ENCODE measurements around the gene FAT1.

Gene FAT1

DNA sequence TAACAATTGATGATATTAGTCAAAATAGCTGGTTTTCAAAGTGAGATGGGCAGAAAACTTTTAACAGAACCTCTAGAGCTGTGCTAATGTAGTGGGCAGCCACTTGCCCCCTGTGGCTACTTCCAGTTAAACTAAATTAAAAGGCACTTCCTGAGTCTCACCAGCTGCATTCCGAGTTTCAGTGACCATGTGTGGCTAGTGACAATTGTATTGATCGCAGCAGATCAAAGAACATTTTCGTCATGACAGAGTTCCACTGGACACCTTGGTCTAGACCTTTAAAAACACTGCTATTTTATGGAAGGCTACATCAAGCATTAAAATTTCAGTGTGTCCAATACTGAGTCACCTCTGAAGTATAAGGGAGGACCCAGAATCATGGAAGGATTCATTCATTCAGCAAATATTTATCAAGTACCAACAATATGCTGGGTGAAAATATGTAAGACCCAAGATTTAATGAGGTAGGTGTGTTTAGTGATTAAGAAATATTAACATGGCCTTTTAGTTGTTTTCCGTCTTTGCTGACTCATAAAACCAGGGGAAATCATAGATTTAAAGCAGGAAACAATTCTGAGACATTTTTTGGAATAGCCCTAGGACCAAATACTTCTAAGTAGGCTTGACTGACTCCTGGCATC is 5.1 kb upstream of the FAT1 start:
- no peaks in the 10 kb centered on the region for H3K9me3 ChIP-seq
- DNase-seq = no peak
- TF ChIP-seq, protein P1, sequence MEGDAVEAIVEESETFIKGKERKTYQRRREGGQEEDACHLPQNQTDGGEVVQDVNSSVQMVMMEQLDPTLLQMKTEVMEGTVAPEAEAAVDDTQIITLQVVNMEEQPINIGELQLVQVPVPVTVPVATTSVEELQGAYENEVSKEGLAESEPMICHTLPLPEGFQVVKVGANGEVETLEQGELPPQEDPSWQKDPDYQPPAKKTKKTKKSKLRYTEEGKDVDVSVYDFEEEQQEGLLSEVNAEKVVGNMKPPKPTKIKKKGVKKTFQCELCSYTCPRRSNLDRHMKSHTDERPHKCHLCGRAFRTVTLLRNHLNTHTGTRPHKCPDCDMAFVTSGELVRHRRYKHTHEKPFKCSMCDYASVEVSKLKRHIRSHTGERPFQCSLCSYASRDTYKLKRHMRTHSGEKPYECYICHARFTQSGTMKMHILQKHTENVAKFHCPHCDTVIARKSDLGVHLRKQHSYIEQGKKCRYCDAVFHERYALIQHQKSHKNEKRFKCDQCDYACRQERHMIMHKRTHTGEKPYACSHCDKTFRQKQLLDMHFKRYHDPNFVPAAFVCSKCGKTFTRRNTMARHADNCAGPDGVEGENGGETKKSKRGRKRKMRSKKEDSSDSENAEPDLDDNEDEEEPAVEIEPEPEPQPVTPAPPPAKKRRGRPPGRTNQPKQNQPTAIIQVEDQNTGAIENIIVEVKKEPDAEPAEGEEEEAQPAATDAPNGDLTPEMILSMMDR (IDR thresholded peaks at IDR 0.05; ENCODE audit: low read depth, low read length) = no peak
- H3K4me3 ChIP-seq (ENCODE audit: low read depth, low read length) = no peak overlapping the region
- H3K4me1 ChIP-seq = no peaks in the 10 kb centered on the region
- no peaks in the 10 kb centered on the region for H3K36me3 ChIP-seq
- peaks cover 56% of the 10 kb centered on the region for H3K27me3 ChIP-seq

- Histone ChIP-seq H3K4me1 (no peaks in the 10 kb centered on the region), H3K9me3 (no peaks in the 10 kb centered on the region), H3K4me3 (ENCODE audit: low read depth, low read length) (no peak overlapping the region), H3K27me3 (peaks cover 63% of the 10 kb centered on the region), H3K36me3 (no peaks in the 10 kb centered on the region)
- DNase-seq = no peak
- TF ChIP-seq, protein P1 (IDR thresholded peaks at IDR 0.05; ENCODE audit: low read depth, low read length) = no peak
These were observed 4.4 kb upstream of the FAT1 start for GRCh38 chr4:186727977-186728519.

GRCh38 chr4:186727169-186727976 is 3.7 kb upstream of the FAT1 start:
- H3K4me1 ChIP-seq = no peaks in the 10 kb centered on the region
- DNase-seq = no peak
- H3K4me3 ChIP-seq (ENCODE audit: low read depth, low read length) = peak overlapping the region; percentile 55
- H3K27me3 ChIP-seq = peaks cover 69% of the 10 kb centered on the region
- TF ChIP-seq, protein P1 (IDR thresholded peaks at IDR 0.05; ENCODE audit: low read depth, low read length) = no peak
- H3K9me3 ChIP-seq = no peaks in the 10 kb centered on the region
- H3K36me3 ChIP-seq = no peaks in the 10 kb centered on the region

- TF ChIP-seq, protein P1 (IDR thresholded peaks at IDR 0.05; ENCODE audit: low read depth, low read length) = no peak
- H3K9me3 ChIP-seq = no peaks in the 10 kb centered on the region
- H3K36me3 ChIP-seq = no peaks in the 10 kb centered on the region
- H3K4me1 ChIP-seq = no peaks in the 10 kb centered on the region
- peaks cover 77% of the 10 kb centered on the region for H3K27me3 ChIP-seq
- H3K4me3 ChIP-seq (ENCODE audit: low read depth, low read length) = peak overlapping the region; percentile 55
- peak; percentile 48 for DNase-seq
These were observed 2.9 kb upstream of the FAT1 start for GRCh38 chr4:186726426-186727168.

DNA sequence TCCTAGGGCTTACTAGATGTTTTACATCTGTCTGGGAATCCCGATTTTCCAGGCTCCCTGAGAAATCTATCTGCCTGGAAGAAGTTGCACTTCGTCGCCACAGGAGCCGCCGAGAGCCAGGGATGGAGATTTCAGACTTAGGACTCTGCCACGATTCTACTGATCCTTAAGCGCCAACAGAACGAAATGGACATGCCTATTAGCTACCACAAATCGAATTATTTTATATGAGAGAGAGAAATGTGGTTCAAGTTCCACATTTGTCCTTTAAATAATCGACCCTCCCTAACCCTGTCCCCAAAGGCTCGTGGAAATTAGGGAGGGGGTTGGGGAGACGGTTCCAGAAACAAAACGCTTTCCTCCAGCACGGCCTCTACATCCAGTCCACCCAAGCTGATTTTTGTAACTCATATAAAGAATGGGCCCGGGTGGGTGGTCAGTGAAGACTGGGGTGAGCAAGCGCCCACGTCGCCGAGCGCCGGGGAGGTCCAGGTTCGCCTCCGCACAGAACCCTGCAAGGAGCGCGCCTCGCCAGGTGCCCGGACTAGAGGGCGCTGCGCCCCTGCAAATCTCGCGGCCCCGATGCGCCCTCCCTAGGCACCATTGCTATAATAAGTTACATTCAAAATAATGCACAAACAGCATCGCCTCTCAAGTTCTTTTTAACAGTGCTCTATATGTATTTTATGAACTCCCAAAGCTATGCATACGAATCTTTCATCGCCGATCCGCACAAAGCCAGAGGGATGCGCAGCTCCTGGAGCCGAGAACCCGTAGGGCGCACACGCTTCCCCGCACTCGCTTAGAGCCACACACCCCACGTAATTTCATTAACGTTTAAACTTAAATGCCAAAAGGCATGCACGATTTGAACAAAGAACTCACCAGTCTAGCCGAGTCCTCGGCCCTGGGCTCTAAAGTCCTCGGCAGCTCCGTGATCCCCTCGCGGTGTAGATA is 2.1 kb upstream of the FAT1 start:
- Histone ChIP-seq H3K27me3 (peaks cover 82% of the 10 kb centered on the region), H3K4me1 (no peaks in the 10 kb centered on the region), H3K4me3 (ENCODE audit: low read depth, low read length) (peak overlapping the region; percentile 55), H3K36me3 (no peaks in the 10 kb centered on the region), H3K9me3 (no peaks in the 10 kb centered on the region)
- TF ChIP-seq, protein P1 (IDR thresholded peaks at IDR 0.05; ENCODE audit: low read depth, low read length) = peak; percentile 51
- peak; percentile 44 for DNase-seq
